HepG2 (cell line): ENCODE measurements around the gene BCAN. TPM values are rescaled to one million over a fixed set of nuclear protein-coding genes. Genes with fewer than 3 reads are reported as not detected.
A peak's percentile ranks its signal among the peaks of the same experiment; 100 is the strongest.

ENCODE experiments used
- ATAC-seq: fragments of 200-7000 bp; cut with Tn5 transposase; 3 replicates; pipeline ENCODE4 v1.9.1; 2020; ENCODE audit warnings: mild to moderate bottlenecking, moderate library complexity
- BruUV-seq: library from RNA; stranded (reverse); fragments of 400-500 nt; replicated peaks from 2 replicates; lab custom pipeline; 2021; lab: Mats Ljungman, UMichigan
- CTCF ChIA-PET: fragments of 300-600 bp; formaldehyde crosslinking; extraction: SDS; loops from one replicate; lab custom pipeline; 2021; ENCODE audit warnings: low total read pairs, inconsistent platforms, low intra/inter-chr PET ratio; lab: Yijun Ruan, JAX
- POLR2A ChIA-PET: fragments of 350-600 bp; sonication (Branson Sonifier 250); formaldehyde crosslinking; loops from one replicate; lab custom pipeline; 2020; ENCODE audit warnings: antibody characterized with exemption, inconsistent platforms; lab: Yijun Ruan, JAX
- DNase-seq: peaks from one replicate; pipeline ENCODE4 v3.0.0-alpha.2; 2015; ENCODE audit warnings: low spot score
- FAIRE-seq: peaks from 3 replicates; lab custom pipeline; 2011; peaks lifted over from hg19 to GRCh38; lab: Jason Lieb, UNC
- H2AFZ ChIP-seq: one replicate; pipeline ENCODE4 v1.6.1; 2011; ENCODE audit warnings: low read length, inconsistent platforms
- H3K27ac ChIP-seq: fragments of 300-600 bp; 3 replicates; pipeline ENCODE4 v1.8.0; 2011; ENCODE audit warnings: mixed run types, mild to moderate bottlenecking, mixed read lengths, low read length, inconsistent platforms; ENCODE audit not compliant: insufficient read depth; ENCODE audit errors: extremely low read length
- H3K27me3 ChIP-seq, 2 experiments: fragments of 200-600 bp in 1 of 2; 2 replicates in 1 of 2; 3 replicates in 1 of 2; pipeline versions ENCODE4 v1.6.0 to v1.8.0; 2011; ENCODE audit warnings: low read length in 2 of 2, mild to moderate bottlenecking in 2 of 2, moderate library complexity in 2 of 2, inconsistent platforms in 1 of 2; ENCODE audit not compliant: insufficient read depth in 2 of 2, control insufficient read depth in 1 of 2
- H3K36me3 ChIP-seq, 2 experiments: fragments of 200-600 bp in 1 of 2; replicated peaks in 1 of 2; 2 replicates in 1 of 2; 3 replicates in 1 of 2; pipeline versions ENCODE4 v1.5.1 to v1.8.0; 2011; ENCODE audit warnings: low read length in 2 of 2, inconsistent platforms in 1 of 2; ENCODE audit not compliant: insufficient read depth in 2 of 2, control insufficient read depth in 1 of 2
- H3K4me1 ChIP-seq: 2 replicates; pipeline ENCODE4 v1.5.1; 2012; ENCODE audit warnings: low read length, inconsistent platforms; ENCODE audit not compliant: insufficient read depth
- H3K4me2 ChIP-seq: 2 replicates; pipeline ENCODE4 v1.6.0; 2011; ENCODE audit warnings: low read depth, low read length, inconsistent platforms
- H3K4me3 ChIP-seq, 3 experiments: fragments of 200-600 bp in 1 of 3; sonication (generic), shearing (Covaris generic) in 1 of 3; replicated peaks in 1 of 3; 2 replicates each; pipeline ENCODE4 v1.5.1; 2011 to 2016; ENCODE audit warnings: low read length in 3 of 3, inconsistent platforms in 2 of 3, low read depth in 2 of 3, mild to moderate bottlenecking in 2 of 3, control low read depth in 1 of 3, mixed read lengths in 1 of 3; ENCODE audit not compliant: insufficient read depth in 1 of 3
- H3K79me2 ChIP-seq: one replicate; pipeline ENCODE4 v1.6.1; 2011; ENCODE audit warnings: low read length, inconsistent platforms; ENCODE audit not compliant: insufficient read depth
- H3K9ac ChIP-seq: 2 replicates; pipeline ENCODE4 v1.6.0; 2011; ENCODE audit warnings: mild to moderate bottlenecking, low read depth, low read length, inconsistent platforms; ENCODE audit not compliant: insufficient read depth
- H3K9me3 ChIP-seq: 2 replicates; pipeline ENCODE4 v1.5.1; 2012; ENCODE audit warnings: mild to moderate bottlenecking, low read length
- H4K20me1 ChIP-seq: 2 replicates; pipeline ENCODE4 v1.6.0; 2011; ENCODE audit warnings: inconsistent platforms, mild to moderate bottlenecking, low read length, moderate library complexity; ENCODE audit not compliant: insufficient read depth
- AGO1 ChIP-seq: fragments of 200-400 bp; formaldehyde crosslinking; IDR thresholded peaks from 2 replicates; pipeline ENCODE4 v1.6.1; 2017; ENCODE audit warnings: mild to moderate bottlenecking, low read depth, low read length, moderate library complexity; ENCODE audit not compliant: poor library complexity, severe bottlenecking
- AGO2 ChIP-seq: fragments of 200-400 bp; formaldehyde crosslinking; optimal IDR thresholded peaks from 2 replicates; pipeline ENCODE3; 2017; ENCODE audit warnings: mild to moderate bottlenecking, low read depth, low read length, moderate library complexity
- RBFOX2 ChIP-seq: fragments of 200-400 bp; formaldehyde crosslinking; IDR thresholded peaks from 2 replicates; pipeline ENCODE4 v1.6.1; 2017; ENCODE audit warnings: low read depth, mild to moderate bottlenecking, low read length
- REPIN1 ChIP-seq: sonication (generic); formaldehyde crosslinking; IDR thresholded peaks from 2 replicates; pipeline ENCODE4 v1.8.0; 2022; ENCODE audit warnings: missing genetic modification reagents, low read depth, mild to moderate bottlenecking, borderline replicate concordance
- ZC3H13 ChIP-seq: sonication (generic); formaldehyde crosslinking; IDR thresholded peaks from 2 replicates; pipeline ENCODE4 v1.8.1; 2023; ENCODE audit warnings: mild to moderate bottlenecking, missing genetic modification reagents, moderate library complexity
- ZNF326 ChIP-seq: sonication (generic); formaldehyde crosslinking; IDR thresholded peaks from 2 replicates; pipeline ENCODE4 v1.4.0; 2020; ENCODE audit warnings: missing genetic modification reagents, borderline replicate concordance
- ZNF768 ChIP-seq: sonication (generic); formaldehyde crosslinking; IDR thresholded peaks from 2 replicates; pipeline ENCODE4 v1.4.0; 2020; ENCODE audit warnings: missing genetic modification reagents
- WGBS: methylation state at CpG from one replicate; pipeline ENCODE4 v1.1.6; 2017; ENCODE audit warnings: low lambda C conversion rate; 5-methylcytosine and 5-hydroxymethylcytosine counted together
- in situ Hi-C: cut with HindIII; loops from 2 replicates; pipeline ENCODE4 v1.10.0; 2017; ENCODE audit warnings: low pct_unique_long_range_greater_than_20kb; ENCODE audit not compliant: extremely low pct_ligation_motif_present
- intact Hi-C: fragments of 100-400 bp; cut with micrococcal nuclease; formaldehyde crosslinking; loops from one replicate; pipeline ENCODE4 v1.10.0; 2022; ENCODE audit not compliant: unreplicated experiment
- polyA plus RNA-seq, 8 experiments: library from polyadenylated mRNA; depleted of rRNA in 3 of 8; stranded (reverse) in 7 of 8; unstranded in 1 of 8; fragments of >200 nt; fragmentation: Illumina TruSeq in 4 of 8; extraction: Trizol in 4 of 8; gene quantifications; 2 replicates each; pipeline versions ENCODE4 v1.2.1 to v1.2.3, GENCODE V29; 2011 to 2016; ENCODE audit warnings: low read depth in 4 of 8, missing spikeins in 1 of 8, mixed read lengths in 1 of 8; ENCODE audit not compliant: insufficient read depth in 1 of 8
- total RNA-seq, 5 experiments: library from RNA; depleted of rRNA; stranded (reverse); fragments of >200 nt; fragmentation: Illumina TruSeq; extraction: Trizol; gene quantifications; 2 replicates each; pipeline ENCODE4 v1.2.3, GENCODE V29; 2016; ENCODE audit warnings: low read depth in 1 of 5

Gene BCAN
- total and polyA plus RNA-seq, 2 of the 13 experiments (the other 11 are each of a cell fraction or from before 2014, with no cell fraction given) = not detected

- peaks cover 40% of the 10 kb centered on the region for H4K20me1 ChIP-seq
- H3K4me3 ChIP-seq = no peak overlapping the region
- no peak overlapping the region for H3K27ac ChIP-seq
- CTCF ChIA-PET = no interaction called here
- no peaks in the 10 kb centered on the region for H3K79me2 ChIP-seq
- ATAC-seq = no peak
- H3K4me1 ChIP-seq = peaks cover 17% of the 10 kb centered on the region
- FAIRE-seq = no peak
- TSS peak; percentile 27 for BruUV-seq
- DNase-seq = no peak
- TF ChIP-seq AGO1 (peak; percentile 90), RBFOX2 (peak; percentile 54; the same call in 1 of the 2 replicates), REPIN1 (no peak), ZNF768 (peak; percentile 87), ZC3H13 (CRISPR knock-in tag) (peak; percentile 81; the same call in 1 of the 2 replicates), ZNF326 (CRISPR knock-in tag) (no peak), AGO2 (peak; percentile 96)
- peaks cover 2 to 11% of the 10 kb centered on the region in 2 experiments; a peak in 3 of 5 replicates for H3K27me3 ChIP-seq
- POLR2A ChIA-PET = no interaction called here
- no peak overlapping the region for H3K4me2 ChIP-seq
- in situ Hi-C loops (no loop called here), intact Hi-C loops (no loop called here)
- no peak overlapping the region for H3K9ac ChIP-seq
- 97% methylated on average over 39 of the region's 40 CpGs for WGBS
- H3K9me3 ChIP-seq = no peaks in the 10 kb centered on the region
- H2AFZ ChIP-seq = no peak overlapping the region
- peaks cover 0 to 8% of the 10 kb centered on the region in 2 experiments; a peak in 2 of 5 replicates for H3K36me3 ChIP-seq
Observed at GRCh38 chr1:156642265-156643048, 540 bp downstream of the BCAN start.
